ENCODE data around the gene PID1.
"Not testable (repeated sequence)": the region's sequence is repeated elsewhere in the genome, so short reads cannot be mapped to it uniquely, and the experiment has no call there.

PID1 gene

DNA sequence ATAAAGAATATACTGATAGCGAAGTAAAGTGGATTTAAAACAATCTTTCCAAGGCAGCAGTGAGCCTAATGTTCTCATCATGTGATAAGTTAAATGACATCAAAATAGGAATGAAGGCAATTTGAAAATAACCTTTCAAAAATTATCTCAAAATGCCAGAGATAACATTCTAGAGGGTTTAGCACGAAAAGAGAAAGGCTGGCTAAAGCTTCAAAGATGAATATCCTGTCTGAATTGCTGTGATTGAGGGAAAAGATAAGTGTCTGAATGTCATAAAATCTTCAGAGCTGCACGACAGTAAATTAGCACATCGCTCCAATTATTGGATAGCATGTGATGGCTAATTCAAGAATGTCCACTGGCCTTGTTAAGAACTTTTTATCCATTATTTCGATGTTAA, 159.3 kb downstream of the PID1 start:
- no peak for DNase-seq (ENCODE audit: low spot score)

DNA sequence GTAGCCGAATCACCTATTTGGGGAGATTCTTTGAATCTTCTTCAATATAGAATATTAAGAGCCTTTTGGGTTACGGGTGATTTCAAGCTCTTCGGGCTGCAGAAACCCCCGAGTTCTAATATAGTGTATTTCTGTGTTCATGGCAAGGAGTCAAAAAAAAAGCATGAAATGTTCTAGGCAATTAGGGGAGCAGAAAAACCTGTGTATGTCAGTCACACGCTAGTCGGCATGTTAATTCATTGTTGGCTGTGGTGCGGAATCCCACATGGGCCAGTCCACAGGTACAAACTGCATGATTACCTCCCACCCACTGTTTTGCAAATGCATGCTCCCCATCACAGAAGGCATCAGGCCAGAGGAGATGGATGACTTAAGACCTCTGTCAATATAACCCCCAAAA, 161.9 kb downstream of the PID1 start:
- DNase-seq (ENCODE audit: low spot score) = no peak

GRCh38 chr2:229107601-229108000, 163.5 kb downstream of the PID1 start:
- no peak for DNase-seq (ENCODE audit: low spot score)

GRCh38 chr2:229104974-229105387, 166.1 kb downstream of the PID1 start:
- DNase-seq (ENCODE audit: low spot score) = no peak

DNA sequence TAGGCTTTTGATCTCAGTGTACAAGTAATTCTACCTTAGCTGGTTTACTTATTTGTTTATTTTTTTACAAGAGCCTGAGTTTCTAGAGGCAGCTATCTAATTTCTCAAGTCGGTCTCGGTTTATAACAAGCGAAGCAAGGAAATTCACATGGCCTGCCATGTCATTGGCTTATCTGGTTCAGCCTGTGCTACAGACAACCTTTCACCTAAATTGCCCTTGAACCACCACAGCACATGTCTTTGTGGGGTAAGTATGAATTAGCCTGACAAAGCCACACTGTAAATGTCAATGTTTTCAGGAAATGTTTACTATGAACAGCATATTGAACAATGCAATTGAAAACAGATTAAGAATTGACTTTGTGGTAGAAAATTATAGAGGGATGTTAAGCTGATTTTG, 167.1 kb downstream of the PID1 start:
- no peak for DNase-seq (ENCODE audit: low spot score)

GRCh38 chr2:229101314-229101713, 169.8 kb downstream of the PID1 start:
- DNase-seq (ENCODE audit: low spot score) = no peak

DNA sequence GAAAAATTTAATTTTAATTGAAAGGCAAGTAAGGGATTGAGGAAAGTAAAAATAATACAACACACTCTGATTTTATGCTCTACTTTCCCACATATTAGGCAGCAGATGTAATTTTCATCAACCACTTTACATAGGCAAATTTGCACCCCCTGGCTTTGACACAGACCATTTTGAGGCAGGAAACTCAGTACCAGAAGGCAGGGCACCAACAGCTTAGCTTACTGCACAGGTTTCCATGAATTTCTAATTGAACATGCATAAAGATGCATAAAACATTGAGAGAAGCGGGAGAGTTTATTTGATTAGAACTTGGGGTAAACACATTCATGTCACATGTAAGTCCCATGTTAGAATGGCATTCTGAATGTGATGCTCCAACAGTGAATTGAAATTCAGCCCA, 171.9 kb downstream of the PID1 start:
- DNase-seq (ENCODE audit: low spot score) = no peak

DNA sequence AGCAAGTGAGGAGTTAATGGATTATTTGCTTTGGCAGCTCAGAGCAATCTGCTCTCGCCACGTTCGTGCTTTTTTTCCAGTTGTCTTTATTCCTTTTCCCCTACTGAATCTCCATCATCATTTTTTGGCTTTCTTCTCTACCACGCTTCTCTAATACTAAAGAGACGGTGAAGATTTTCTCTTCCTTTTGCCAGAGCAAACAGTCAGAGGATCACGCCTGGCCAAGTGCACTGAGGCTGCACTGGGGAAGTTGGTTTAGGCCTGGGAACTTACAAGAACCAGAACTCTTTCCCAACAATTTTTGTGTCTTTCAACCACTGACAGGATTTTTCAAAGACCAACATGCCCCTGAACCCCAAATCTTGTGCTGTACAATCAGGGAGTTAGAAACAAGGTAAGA, 172.3 kb downstream of the PID1 start:
- no peak for DNase-seq (ENCODE audit: low spot score)

- no peak for DNase-seq (ENCODE audit: low spot score)
Observed at GRCh38 chr2:229096409-229097066, 174.5 kb downstream of the PID1 start.

GRCh38 chr2:229095472-229095871, 175.6 kb downstream of the PID1 start:
- DNase-seq (ENCODE audit: low spot score) = no peak

DNA sequence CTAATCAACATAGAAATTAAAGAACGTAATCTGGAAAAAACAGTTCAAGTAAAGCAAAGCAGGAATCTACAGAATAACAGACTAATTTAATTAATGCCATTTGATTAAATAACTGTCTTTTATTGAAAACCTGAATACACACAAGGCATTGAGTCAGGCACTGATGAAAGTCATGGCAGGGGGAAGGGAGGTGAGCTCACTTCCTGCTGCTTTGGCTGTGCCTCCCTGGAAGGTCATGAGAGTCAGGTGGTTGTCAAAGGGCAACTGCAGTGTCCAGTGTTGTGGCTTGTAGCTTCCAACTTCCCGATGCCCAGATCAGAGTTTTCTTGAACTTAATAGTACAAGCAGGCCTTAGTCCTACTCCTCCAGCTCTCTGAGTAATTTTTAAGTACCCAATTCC, 180.9 kb downstream of the PID1 start:
- DNase-seq (ENCODE audit: low spot score) = no peak

DNA sequence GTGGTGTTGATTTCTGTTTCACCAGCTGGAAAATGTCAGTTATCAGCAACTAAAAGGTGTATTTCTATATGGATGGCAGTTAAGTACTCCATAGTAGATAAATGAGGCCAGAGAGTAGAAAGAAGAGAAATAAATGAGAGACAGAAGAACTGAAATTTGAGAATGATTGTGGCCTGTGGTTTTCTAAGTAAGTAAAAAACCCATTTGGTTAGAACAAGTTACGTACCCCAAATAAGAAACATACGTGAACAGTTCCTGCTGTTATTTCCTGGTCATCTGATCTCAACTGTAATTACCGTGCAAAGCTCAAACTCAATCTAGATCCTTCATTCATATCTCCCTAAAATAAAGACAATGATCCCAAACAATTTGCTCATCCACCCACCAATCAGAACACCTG, 181.3 kb downstream of the PID1 start:
- no peak for DNase-seq (ENCODE audit: low spot score)

DNA sequence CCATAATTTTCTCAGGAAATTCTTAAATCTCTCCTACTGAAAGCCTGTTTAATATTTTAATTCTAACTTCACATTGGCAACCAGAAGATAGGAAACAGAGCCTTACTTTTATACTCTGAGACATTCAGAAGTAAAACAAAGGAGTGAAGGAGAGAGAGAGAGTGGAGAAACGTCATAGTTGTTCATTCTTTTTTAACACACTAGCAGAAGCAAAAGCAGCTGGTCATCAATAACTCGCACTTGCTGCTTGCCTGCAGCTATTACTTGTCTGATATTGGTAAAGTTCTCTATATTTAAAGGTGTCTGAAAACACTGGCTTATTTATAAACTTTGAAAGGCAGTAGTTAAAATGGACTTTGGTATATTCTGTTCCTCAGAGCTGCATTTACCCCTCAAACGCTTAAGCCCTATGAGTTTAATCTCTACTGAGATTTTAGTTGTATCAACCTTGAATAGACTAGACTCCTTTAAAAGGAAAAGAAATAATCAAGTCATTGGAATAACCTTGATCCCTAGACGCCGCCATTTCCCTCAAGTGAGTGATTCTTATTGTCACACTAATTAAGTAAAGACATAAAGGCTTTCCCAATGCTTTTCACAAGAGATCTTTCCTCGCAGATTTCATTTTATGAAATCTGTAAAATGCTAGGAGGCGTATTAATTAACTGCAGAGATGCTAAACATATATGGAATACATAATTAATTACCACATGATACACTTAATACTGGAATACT, 182.0 kb downstream of the PID1 start:
- DNase-seq (ENCODE audit: low spot score) = no peak

DNA sequence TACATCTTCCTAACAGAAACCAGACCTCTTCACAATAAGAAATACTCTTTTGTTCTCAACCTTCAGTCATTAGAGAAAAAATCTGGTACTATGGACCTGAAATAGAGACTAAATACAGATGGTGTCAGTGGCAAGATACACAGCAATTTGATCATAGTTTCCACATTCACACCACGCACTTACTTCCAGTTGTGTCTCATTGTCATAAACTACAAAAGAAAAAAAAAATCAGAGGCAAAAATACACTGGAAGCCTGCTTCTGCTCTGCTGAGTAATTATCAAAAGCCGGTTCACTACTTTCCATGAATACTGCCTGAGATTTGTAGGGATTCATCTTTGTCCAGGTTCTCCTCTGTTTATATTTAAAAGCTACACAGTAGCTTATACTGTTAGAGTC, 182.6 kb downstream of the PID1 start:
- DNase-seq (ENCODE audit: low spot score) = no peak

DNA sequence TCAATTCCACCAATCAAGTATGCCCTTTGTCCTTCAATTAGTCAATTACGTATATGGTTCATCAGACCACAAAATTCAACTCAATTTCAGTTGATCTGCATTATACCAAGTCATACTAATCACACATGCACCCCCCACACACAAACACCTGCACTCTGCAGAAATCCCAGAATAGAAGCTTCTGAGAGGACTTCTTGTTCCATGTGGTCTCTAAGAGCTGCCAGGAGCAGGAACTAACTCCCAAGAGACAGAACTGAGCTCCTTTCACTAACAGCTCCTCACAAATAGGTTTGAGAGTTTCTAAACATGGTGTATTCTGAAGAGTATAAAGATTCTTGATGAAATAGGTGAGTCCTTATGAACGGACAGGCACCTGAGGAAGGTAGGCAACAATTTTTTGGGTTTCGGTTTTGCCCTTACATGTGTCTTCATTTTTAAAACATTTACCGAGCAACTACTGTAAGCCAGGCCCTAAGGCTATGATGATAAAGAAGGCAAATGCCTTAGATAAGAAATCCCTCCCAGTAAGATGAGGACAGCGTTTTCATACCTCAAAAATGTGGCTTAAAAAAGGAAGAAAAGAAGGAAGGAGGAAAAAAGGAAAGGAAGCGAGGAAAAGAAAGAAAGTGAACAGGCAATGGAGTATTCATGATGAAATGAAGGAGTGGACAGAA, 183.1 kb downstream of the PID1 start:
- DNase-seq (ENCODE audit: low spot score) = no peak

DNA sequence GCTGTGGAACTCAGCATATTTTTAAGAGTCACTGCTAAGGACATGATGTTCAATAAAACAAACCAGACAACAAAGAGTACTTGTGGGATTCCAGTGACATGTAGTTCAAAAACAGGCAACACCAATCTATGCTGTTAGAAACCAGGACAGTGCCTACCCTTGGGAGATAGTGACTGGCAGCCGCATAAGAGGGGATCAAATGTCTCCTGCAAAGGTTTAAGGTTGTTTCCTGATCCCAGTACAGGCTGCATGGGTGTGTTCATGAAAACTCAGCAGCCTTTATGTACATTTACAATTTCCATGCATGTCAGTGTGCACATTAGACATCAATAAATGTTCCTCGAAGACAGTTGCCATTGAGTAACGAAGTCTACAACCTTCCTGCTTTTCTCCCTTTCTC, 183.8 kb downstream of the PID1 start:
- no peak for DNase-seq (ENCODE audit: low spot score)

GRCh38 chr2:229085439-229085838, 185.6 kb downstream of the PID1 start:
- no peak for DNase-seq (ENCODE audit: low spot score)

DNA sequence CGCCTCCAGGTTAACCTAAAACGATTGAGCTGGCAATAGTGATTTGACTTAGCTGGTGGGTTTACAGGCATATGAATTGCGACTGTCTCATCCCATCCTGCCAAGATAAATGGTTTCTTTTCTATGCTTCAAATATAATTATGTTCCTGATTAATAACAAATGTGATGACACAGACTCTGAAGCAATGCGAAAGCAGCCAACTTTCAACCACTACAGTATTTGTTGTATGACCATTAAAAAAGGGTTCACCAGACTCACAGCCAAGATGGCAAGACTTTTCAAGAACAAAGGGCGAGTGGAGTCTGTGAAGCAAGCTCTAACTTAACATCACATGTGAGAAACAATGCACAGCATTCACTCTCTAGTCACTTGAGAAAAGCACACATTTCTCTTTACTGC, 186.6 kb downstream of the PID1 start:
- DNase-seq (ENCODE audit: low spot score) = no peak

DNA sequence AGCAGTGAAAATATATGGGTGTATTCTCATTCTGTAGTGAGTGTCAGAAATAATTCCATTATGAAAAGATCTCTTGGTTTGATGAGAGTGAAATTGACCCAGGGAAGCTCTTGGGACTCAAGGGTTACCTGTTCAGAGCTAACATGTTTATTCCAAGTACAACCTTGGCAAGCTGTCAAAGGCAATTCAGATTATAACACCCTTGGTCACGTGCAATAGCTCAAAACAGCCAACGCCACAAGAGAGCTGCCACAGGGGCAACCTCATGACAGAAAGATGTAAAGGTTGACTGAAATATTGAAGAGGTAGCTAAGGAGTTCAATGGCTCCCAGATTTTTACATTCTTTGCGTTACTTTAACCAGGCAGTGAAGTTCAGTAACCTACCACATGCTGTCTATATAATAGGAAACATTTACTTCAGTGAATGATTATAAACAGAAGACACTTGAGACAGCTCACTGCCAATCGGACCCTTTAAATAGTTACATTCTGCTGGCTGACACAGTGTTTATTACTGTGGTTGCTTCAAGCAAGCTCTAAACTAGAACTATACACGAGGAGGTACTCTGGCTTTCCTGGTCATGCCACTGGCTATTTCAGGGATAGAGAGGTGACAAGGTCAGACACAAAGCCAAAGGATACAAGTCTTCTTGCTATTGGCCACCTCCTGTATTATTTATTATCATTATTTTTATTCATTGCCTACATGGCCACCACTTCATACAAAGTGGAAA, 187.3 kb downstream of the PID1 start:
- no peak for DNase-seq (ENCODE audit: low spot score)

DNA sequence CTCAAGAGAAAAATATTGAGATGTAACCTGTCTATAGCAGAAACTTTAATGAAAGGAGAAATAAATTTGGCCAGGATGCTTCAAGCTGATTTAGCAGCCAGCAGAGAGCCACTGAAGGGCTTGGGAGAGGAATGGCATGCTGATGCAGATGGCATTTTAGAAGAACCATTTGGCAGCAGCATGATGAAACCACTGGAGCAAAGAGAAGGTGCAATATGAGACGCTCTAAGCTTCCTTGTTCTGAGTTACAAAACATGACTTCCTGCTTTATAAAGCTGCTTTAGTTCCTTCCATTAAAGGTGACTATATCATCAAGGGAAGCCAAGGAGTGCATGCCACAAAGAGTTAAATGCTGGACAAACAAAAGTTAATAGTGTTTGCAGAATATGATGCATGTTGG, 189.7 kb downstream of the PID1 start:
- DNase-seq (ENCODE audit: low spot score) = no peak

GRCh38 chr2:229080172-229080571, 190.9 kb downstream of the PID1 start:
- no peak for DNase-seq (ENCODE audit: low spot score)

DNA sequence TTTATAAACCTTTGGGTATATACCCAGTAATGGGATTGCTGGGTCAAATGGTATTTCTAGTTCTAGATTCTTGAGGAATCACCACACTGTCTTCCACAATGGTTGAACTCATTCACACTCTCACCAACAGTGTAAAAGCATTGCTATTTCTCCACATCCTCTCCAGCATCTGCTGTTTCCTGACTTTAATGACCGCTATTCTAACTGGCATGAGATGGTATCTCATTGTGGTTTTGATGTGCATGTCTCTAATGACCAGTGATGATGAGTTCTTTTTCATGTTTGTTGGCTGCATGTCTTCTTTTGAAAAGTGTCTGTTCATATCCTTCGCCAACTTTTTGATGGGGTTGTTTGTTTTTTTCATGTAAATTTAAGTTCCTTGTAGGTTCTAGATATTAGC, 194.2 kb downstream of the PID1 start:
- not testable (repeated sequence) for DNase-seq (ENCODE audit: low spot score)

- DNase-seq (ENCODE audit: low spot score) = no peak
Observed at GRCh38 chr2:229073935-229074334, 197.2 kb downstream of the PID1 start.

Data from hematopoietic multipotent progenitor cell treated with erythropoietin and hydrocortisone succinate and interleukin-3 and kit ligand, for 15 days (in vitro differentiated cells).